ENCODE measurements around the gene SCIMP. TPM values are rescaled to one million over a fixed set of nuclear protein-coding genes. Genes with fewer than 3 reads are reported as not detected.

SCIMP gene
- total and polyA plus RNA-seq, 2 of the 4 experiments (the other 2 are of a cell fraction) = not detected

DNA sequence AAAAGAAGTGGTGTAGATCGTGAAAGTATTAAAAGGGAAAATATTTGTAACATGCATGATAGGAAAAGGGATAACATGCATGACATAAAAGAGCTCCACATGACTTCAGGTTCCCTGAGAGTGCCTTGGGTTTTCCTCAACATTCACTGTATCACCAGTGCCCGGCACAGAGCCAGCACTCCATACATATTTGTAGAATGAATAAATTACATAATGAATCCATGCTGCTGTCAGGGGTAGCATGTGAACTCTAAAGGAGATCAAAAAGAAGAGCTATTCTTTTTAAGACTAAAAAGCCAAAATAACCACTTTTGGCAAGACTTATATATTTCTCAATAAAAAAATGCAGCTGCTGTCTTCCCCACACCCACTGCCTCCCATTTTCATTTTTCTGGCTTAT is 40.3 kb downstream of the SCIMP start:
- H2BK120ac ChIP-seq (ENCODE audit: low read depth, low read length) = no peak overlapping the region
- H2BK15ac ChIP-seq (ENCODE audit: low read depth, low read length) = no peak overlapping the region
- no peaks in the 10 kb centered on the region for H4K20me1 ChIP-seq (ENCODE audit: insufficient read depth, low read length)
- no peaks in the 10 kb centered on the region for H3K27me3 ChIP-seq (ENCODE audit: control insufficient read depth, insufficient read depth, low read length)
- intact Hi-C loops (cut with micrococcal nuclease) (no loop called here), dilution Hi-C loops (cut with HindIII; ENCODE audit: low sequenced_read_pairs, unreplicated experiment) (no loop called here), in situ Hi-C loops (cut with MboI; ENCODE audit: low sequenced_read_pairs) (no loop called here)
- H4K91ac ChIP-seq (ENCODE audit: insufficient read depth, low read depth, low read length) = no peak overlapping the region
- no peak overlapping the region for H3K27ac ChIP-seq (ENCODE audit: insufficient read depth, low read length)
- no peak overlapping the region for H3K18ac ChIP-seq (ENCODE audit: low read depth, low read length)
- peaks cover 20 to 21% of the 10 kb centered on the region in 2 experiments for H3K79me1 ChIP-seq (ENCODE audit: low read depth in 1 of 2, low read length in 2 of 2)
- no peak overlapping the region for H3K14ac ChIP-seq (replicated peaks; ENCODE audit: low read depth, low read length)
- 0 out of 2 replicates have a peak, but pooled peaks cover 2% of the 10 kb centered on the region for H3K4me1 ChIP-seq (ENCODE audit: control insufficient read depth, insufficient read depth, low read length)
- TF ChIP-seq RCOR1 (IDR thresholded peaks at IDR 0.05; ENCODE audit: insufficient replicate concordance, low read length) = no peak
- no peak for TF ChIP-seq CEBPB (IDR thresholded peaks at IDR 0.05; ENCODE audit: low read depth, low read length)
- TF ChIP-seq CHD1 (IDR thresholded peaks at IDR 0.05; ENCODE audit: low read depth, low read length) = no peak
- no peak for TF ChIP-seq MAFK (IDR thresholded peaks at IDR 0.05; ENCODE audit: low read depth, low read length)
- no peak for TF ChIP-seq ELK1 (IDR thresholded peaks at IDR 0.05; ENCODE audit: borderline replicate concordance, low read depth, low read length)
- no peak for TF ChIP-seq RFX5 (IDR thresholded peaks at IDR 0.05; ENCODE audit: low read depth, low read length)
- TF ChIP-seq BHLHE40 (IDR thresholded peaks at IDR 0.05; ENCODE audit: low read depth, low read length) = no peak
- no peak for TF ChIP-seq SMC3 (IDR thresholded peaks at IDR 0.05; ENCODE audit: low read depth, low read length)
- TF ChIP-seq MXI1 (IDR thresholded peaks at IDR 0.05; ENCODE audit: borderline replicate concordance, low read depth, low read length) = no peak
- no peak for TF ChIP-seq RAD21 (IDR thresholded peaks at IDR 0.05; ENCODE audit: low read length)
- TF ChIP-seq POLR2A (IDR thresholded peaks at IDR 0.05; ENCODE audit: low read depth, low read length) = no peak
- TF ChIP-seq FOS (IDR thresholded peaks at IDR 0.05; ENCODE audit: low read depth, low read length) = no peak
- no peak for TF ChIP-seq MAZ (IDR thresholded peaks at IDR 0.05; ENCODE audit: borderline replicate concordance, low read depth, low read length)
- TF ChIP-seq NFE2L2 (IDR thresholded peaks at IDR 0.05; ENCODE audit: low read depth, low read length) = no peak
- TF ChIP-seq, protein P1, sequence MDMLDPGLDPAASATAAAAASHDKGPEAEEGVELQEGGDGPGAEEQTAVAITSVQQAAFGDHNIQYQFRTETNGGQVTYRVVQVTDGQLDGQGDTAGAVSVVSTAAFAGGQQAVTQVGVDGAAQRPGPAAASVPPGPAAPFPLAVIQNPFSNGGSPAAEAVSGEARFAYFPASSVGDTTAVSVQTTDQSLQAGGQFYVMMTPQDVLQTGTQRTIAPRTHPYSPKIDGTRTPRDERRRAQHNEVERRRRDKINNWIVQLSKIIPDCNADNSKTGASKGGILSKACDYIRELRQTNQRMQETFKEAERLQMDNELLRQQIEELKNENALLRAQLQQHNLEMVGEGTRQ (IDR thresholded peaks at IDR 0.05; ENCODE audit: low read depth, low read length) = no peak
- TF ChIP-seq CTCF (conservative IDR thresholded peaks at IDR 0.05; ENCODE audit: low read depth, low read length) = no peak
- no peak overlapping the region for H3K9ac ChIP-seq (ENCODE audit: low read depth, low read length)
- peaks cover 3% of the 10 kb centered on the region for H3K36me3 ChIP-seq (ENCODE audit: control insufficient read depth, insufficient read depth, low read length)
- no peak overlapping the region for H3K23ac ChIP-seq (ENCODE audit: low read depth, low read length)
- ChIA-PET CTCF (interaction anchor here (0.6 to 0.7 kb wide), 2 partner anchors 43 to 404 kb away, joined by 3 to 4 read pairs; no protein-coding TSS in a partner anchor), POLR2A (ENCODE audit: unreplicated experiment) (no interaction called here)
- DNase-seq (no peak), ATAC-seq (ENCODE audit: low read depth) (no peak)
- H2AK9ac ChIP-seq (replicated peaks; ENCODE audit: low read depth, low read length, poor library complexity) = no peak overlapping the region
- H3K9me1 ChIP-seq (ENCODE audit: insufficient read depth, low read length) = peaks cover 5% of the 10 kb centered on the region
- WGBS, 2 experiments (ENCODE audit: extremely low coverage in 2 of 2, insufficient read length in 1 of 2) = 100% methylated on average over 1 of the region's 2 CpGs; no CpG with 5 or more reads in 1 of the 2 experiments
- no peak overlapping the region for H2AFZ ChIP-seq (replicated peaks; ENCODE audit: low read length, poor library complexity)
- H2BK5ac ChIP-seq (ENCODE audit: low read depth, low read length, poor library complexity, severe bottlenecking) = no peak overlapping the region
- H3K9me3 ChIP-seq (ENCODE audit: control insufficient read depth, insufficient read depth, low read length) = peaks cover 11% of the 10 kb centered on the region
- H3K4ac ChIP-seq (ENCODE audit: low read depth, low read length) = no peak overlapping the region
- no peak overlapping the region for H3K56ac ChIP-seq (ENCODE audit: extremely low read depth, insufficient read depth, low read length)
- H4K5ac ChIP-seq (ENCODE audit: low read depth, low read length) = no peak overlapping the region
- H2AK5ac ChIP-seq (ENCODE audit: low read depth, low read length) = no peak overlapping the region
- H4K8ac ChIP-seq (ENCODE audit: low read depth in 2 of 2, low read length in 2 of 2) = no peak overlapping the region
- BruUV-seq (replicated peaks) = no TSS peak
- no peak overlapping the region for H3K4me2 ChIP-seq (ENCODE audit: low read depth, low read length)
- H3K4me3 ChIP-seq (ENCODE audit: insufficient read depth, low read depth, low read length) = no peak overlapping the region
- H2BK20ac ChIP-seq (ENCODE audit: low read depth, low read length) = no peak overlapping the region

Measured in IMR-90 (cell line).